ENCODE results near the gene CDC42BPG. TPM values are rescaled to one million over a fixed set of nuclear protein-coding genes. Genes with fewer than 3 reads are reported as not detected.

CDC42BPG gene
- total and polyA plus RNA-seq, 10 of the 15 experiments (the other 5 are each of a cell fraction or from before 2014, with no cell fraction given), result 0.02 to 1.3 (median 0.09) TPM; not detected in 1

GRCh38 chr11:64826578-64827450 is 17.6 kb downstream of the CDC42BPG start:
- H4K20me1 ChIP-seq (ENCODE audit: control insufficient read depth, insufficient read depth), result no peaks in the 10 kb centered on the region
- no peaks in the 10 kb centered on the region for H3K36me3 ChIP-seq (ENCODE audit: control insufficient read depth in 2 of 2, insufficient read depth in 2 of 2, low read length in 1 of 2)
- BruUV-seq (replicated peaks), result no TSS peak
- no peaks in the 10 kb centered on the region for H3K79me2 ChIP-seq (ENCODE audit: control insufficient read depth, insufficient read depth, low read length)
- FAIRE-seq, result no peak
- H3K4me2 ChIP-seq (ENCODE audit: control insufficient read depth, insufficient read depth), result no peak overlapping the region
- intact Hi-C loops (cut with micrococcal nuclease; ENCODE audit: unreplicated experiment), result no loop called here
- H3K9me3 ChIP-seq (replicated peaks; ENCODE audit: control insufficient read depth, insufficient read depth, low read length), result no peaks in the 10 kb centered on the region
- ChIA-PET SMC1A (ENCODE audit: uncharacterized antibody, unreplicated experiment) (no interaction called here), RAD21 (ENCODE audit: unreplicated experiment) (no interaction called here), CTCF (no interaction called here), POLR2A (no interaction called here)
- ATAC-seq, result no peak
- H3K4me3 ChIP-seq, result no peak overlapping the region
- no peaks in the 10 kb centered on the region for H3K27me3 ChIP-seq (replicated peaks in 1 of 2; ENCODE audit: control insufficient read depth in 2 of 2, insufficient read depth in 2 of 2, low read length in 1 of 2)
- WGBS (ENCODE audit: insufficient coverage, insufficient replicate concordance, low lambda C conversion rate, missing lambda C conversion rate), result 80% methylated on average over 52 of the region's 52 CpGs
- H3K9ac ChIP-seq (ENCODE audit: control insufficient read depth, insufficient read depth, low read length), result no peak overlapping the region
- TF ChIP-seq NFYB (IDR thresholded peaks at IDR 0.05; ENCODE audit: insufficient read depth, low read depth, low read length), result 0 out of 2 replicates have a peak, but pooled peaks have one; percentile 42
- no peak for TF ChIP-seq CHD1 (IDR thresholded peaks at IDR 0.05; ENCODE audit: low read depth, low read length)
- H3K4me1 ChIP-seq (ENCODE audit: control insufficient read depth, insufficient read depth, low read length), result no peaks in the 10 kb centered on the region
- H3K27ac ChIP-seq (ENCODE audit: control insufficient read depth, insufficient read depth), result no peak overlapping the region
- in situ Hi-C loops (cut with MboI), result no loop called here
- no peak overlapping the region for H2AFZ ChIP-seq (ENCODE audit: control insufficient read depth, low read depth, low read length)
- DNase-seq (ENCODE audit: low read depth, low spot score), result no peak

DNA sequence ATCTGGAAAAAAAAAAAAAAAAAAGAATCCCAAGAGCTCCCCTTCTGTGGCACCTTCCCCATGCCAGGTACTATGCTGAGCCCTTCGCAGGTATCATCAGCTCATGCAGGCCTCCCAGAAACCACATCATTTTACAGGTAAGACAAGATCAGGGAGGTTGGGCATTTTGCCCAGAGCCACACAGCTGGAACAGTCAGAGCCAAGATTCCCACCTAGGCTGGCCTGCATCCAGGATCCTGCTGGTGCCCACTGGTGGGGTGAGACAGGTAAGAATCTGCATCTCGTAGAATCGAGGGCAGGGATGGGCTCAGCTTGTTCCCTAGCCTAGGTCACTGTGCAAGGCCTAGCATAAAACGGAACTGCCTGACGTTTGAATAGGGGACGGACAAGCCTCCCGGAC is 18.4 kb downstream of the CDC42BPG start:
- Histone ChIP-seq H3K9me3 (replicated peaks; ENCODE audit: control insufficient read depth, insufficient read depth, low read length) (no peaks in the 10 kb centered on the region), H3K27ac (ENCODE audit: control insufficient read depth, insufficient read depth) (no peak overlapping the region), H3K79me2 (ENCODE audit: control insufficient read depth, insufficient read depth, low read length) (no peaks in the 10 kb centered on the region), H3K4me3 (no peak overlapping the region), H3K4me2 (ENCODE audit: control insufficient read depth, insufficient read depth) (no peak overlapping the region), H3K27me3 (replicated peaks in 1 of 2; ENCODE audit: control insufficient read depth in 2 of 2, insufficient read depth in 2 of 2, low read length in 1 of 2) (no peaks in the 10 kb centered on the region), H3K4me1 (ENCODE audit: control insufficient read depth, insufficient read depth, low read length) (no peaks in the 10 kb centered on the region), H3K36me3 (ENCODE audit: control insufficient read depth in 2 of 2, insufficient read depth in 2 of 2, low read length in 1 of 2) (no peaks in the 10 kb centered on the region), H3K9ac (ENCODE audit: control insufficient read depth, insufficient read depth, low read length) (no peak overlapping the region), H4K20me1 (ENCODE audit: control insufficient read depth, insufficient read depth) (no peaks in the 10 kb centered on the region), H2AFZ (ENCODE audit: control insufficient read depth, low read depth, low read length) (no peak overlapping the region)
- ChIA-PET POLR2A (no interaction called here), SMC1A (ENCODE audit: uncharacterized antibody, unreplicated experiment) (no interaction called here), RAD21 (ENCODE audit: unreplicated experiment) (no interaction called here), CTCF (no interaction called here)
- TF ChIP-seq TBL1XR1 (IDR thresholded peaks at IDR 0.05; ENCODE audit: low read depth, low read length) (no peak), CHD2 (IDR thresholded peaks at IDR 0.05; ENCODE audit: borderline replicate concordance, low read depth, low read length) (no peak), IRF5 (IDR thresholded peaks at IDR 0.05; ENCODE audit: borderline replicate concordance) (no peak)
- no peak for FAIRE-seq
- no TSS peak for BruUV-seq (replicated peaks)
- DNase-seq (ENCODE audit: low read depth, low spot score), result no peak
- intact Hi-C loops (cut with micrococcal nuclease; ENCODE audit: unreplicated experiment), result no loop called here
- 63% methylated on average over 7 of the region's 7 CpGs for WGBS (ENCODE audit: insufficient coverage, insufficient replicate concordance, low lambda C conversion rate, missing lambda C conversion rate)
- ATAC-seq, result no peak
- in situ Hi-C loops (cut with MboI), result no loop called here
